GM19023 (cell line): ENCODE measurements around the gene KIZ.
"Not testable (repeated sequence)": the region's sequence is repeated elsewhere in the genome, so short reads cannot be mapped to it uniquely, and the experiment has no call there.

Experiments used
- ATAC-seq: cut with Tn5 transposase; IDR thresholded peaks from one replicate; pipeline ENCODE4 v1.9.1; 2021; ENCODE audit warnings: mild to moderate bottlenecking, moderate library complexity; ENCODE audit not compliant: unreplicated experiment

KIZ gene

DNA sequence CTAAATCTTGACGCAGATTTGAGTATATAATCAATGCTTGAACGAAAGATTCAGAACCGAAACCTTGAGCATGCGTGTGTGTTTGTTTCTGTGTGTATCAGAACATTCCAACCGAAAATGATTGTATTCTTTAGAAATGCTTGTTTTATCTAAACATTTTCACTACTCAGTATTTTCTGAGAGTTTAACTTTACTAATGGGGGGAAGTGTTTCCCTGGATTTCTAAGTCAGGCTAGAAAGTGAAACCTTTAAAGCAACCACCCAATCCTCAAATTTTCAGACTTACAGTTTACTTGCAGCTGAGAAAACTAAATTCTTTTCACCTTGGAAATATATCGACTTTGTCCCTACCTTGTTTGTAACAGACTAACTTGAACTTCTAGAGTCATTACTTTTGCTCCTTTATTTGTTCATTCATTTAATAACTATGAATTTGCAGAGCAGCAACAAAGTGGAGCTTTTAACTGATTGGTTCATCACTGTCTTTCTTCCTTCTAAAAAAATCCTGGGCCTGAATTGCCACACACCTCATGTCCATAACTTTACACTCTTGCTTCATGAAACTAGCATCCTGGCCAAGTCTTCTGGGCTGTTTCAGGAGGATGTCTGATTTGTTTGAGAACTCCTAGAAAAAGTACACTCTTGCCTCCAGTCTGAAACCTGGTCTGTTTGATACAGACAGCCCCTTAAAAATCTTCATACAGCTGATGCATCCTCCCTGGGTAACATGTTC, 99.5 kb downstream of the KIZ start:
- ATAC-seq: no peak

DNA sequence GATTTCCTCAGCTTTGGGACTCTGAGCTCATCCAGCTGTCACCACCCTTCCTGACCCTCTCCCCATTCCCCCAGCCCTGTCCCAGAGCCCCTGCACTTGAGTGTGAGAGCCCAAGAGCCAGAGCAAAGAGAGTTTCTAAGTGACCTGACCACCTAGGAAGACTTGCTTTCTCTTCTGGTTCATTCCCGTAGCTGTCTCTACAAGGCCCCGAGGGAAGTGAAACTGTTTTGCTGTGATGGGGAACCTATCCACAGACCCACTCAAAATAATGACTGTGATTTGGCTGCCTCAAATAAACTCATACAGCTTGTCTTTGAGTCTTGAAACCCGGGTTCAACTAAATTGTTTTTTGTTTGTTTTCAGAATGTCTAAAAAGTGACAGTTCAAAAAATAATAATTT, 102.6 kb downstream of the KIZ start:
- peak; percentile 88 for ATAC-seq

- ATAC-seq: no peak
These were observed 103.3 kb downstream of the KIZ start for GRCh38 chr20:21229163-21229562.

- no peak for ATAC-seq
These were observed 104.3 kb downstream of the KIZ start for GRCh38 chr20:21230220-21230619.

- ATAC-seq: no peak
These were observed 104.8 kb downstream of the KIZ start for GRCh38 chr20:21230686-21231085.

DNA sequence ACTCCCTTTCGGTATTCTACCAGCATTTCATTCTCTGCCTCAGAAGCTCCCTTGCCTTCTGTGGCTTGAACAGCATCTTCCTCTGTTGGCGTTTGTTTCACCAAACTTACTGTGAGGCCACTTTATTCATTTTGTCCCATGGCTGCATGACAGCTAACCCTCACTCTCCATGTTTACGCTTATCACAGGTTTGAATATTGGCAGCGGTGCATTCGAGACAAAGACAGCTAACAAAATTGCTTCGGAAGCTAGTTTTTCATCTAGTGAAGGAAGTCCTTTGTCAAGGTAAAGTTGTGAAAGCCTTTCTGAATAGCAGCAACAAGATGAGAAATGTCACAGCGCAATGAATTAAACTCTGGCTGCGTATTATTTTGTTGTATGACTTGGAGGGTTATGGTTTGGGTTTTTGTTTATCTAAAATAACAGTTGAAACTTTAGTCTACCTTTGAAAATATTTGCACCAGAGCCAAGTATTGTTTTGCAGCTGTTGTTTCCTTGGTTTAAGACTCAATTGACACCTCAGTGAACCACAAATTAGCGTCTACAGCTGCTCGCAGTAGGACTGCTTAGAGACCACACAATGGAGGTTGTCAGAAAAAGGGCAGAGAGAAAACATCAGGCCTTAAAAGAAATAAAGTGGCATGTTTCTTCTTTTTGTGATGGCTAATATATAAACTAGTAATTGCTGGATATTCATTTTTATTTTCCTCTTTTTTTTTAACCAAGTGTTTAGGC, 106.8 kb downstream of the KIZ start:
- no peak for ATAC-seq

GRCh38 chr20:21234324-21234723, 108.4 kb downstream of the KIZ start:
- ATAC-seq: no peak

DNA sequence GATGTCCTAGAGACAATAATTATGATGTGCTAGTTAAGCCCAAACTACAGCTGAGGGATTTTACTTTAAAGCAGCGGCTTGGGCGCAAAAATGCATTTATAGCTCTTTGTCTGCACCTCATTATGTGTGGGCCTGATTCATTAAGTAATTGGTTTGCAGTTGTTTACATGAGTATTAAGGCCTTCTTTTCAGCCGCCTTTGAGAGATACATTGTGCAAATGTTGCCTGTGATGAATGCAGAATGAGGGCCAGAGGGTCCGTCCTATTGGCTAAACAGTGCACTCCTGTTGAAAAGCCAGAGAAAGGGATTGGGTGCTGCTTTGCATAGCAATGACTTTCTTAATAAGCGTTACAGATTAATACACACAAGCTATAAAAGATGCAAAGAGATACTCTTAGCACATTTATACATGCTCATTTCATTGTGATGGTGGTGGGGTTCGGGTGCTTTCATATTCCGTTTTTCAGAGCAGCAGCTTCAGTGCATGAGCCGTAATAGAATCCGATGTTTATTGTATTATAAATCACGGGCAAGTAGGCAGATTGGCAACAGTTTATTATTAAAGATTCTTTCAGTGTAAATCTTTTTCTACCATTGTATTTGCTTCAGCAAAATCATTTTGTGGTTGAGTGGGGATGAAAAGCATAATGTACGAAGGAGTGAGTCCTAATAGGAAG, 109.1 kb downstream of the KIZ start:
- no peak for ATAC-seq

GRCh38 chr20:21235484-21236445, 109.9 kb downstream of the KIZ start:
- peak; percentile 58 for ATAC-seq

DNA sequence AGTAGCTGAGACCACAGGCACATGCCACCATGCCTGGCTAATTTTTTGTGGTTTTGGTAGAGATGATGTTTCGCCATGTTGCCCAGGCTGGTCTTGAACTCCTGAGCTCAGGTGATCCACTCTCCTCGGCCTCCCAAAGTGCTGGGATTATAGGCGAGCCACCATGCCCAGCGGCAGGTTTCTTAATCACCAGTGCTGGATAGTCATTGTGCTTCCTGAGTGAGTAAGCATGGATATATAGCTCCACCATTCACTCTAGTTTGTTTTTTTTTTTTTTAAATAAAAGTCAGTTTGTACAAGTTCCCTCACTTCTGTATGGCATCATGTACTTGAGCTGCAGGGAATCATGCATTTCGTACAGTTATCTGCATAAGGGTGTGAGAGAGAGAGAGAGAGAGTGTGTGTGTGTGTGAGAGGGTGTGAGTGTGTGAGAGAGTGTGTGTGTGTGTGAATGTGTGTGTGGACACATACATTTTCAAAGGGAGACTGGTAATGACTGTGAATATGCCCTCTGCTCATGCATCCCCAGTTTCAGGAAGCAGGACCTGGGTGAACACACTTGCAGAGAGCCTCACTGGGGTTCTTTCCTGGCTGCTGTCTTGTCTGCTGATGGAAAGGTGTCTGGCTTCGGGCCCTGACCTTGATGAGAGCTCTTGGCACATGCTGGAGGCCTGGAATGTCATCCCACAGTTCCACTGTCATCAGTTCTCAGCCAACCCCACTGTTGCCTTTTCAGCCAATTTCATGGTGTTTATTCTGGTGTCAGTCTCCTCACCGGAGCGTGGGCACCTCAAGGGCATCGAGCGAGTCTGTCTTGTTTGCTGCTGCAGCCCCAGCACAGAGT, 112.3 kb downstream of the KIZ start:
- no peak for ATAC-seq

DNA sequence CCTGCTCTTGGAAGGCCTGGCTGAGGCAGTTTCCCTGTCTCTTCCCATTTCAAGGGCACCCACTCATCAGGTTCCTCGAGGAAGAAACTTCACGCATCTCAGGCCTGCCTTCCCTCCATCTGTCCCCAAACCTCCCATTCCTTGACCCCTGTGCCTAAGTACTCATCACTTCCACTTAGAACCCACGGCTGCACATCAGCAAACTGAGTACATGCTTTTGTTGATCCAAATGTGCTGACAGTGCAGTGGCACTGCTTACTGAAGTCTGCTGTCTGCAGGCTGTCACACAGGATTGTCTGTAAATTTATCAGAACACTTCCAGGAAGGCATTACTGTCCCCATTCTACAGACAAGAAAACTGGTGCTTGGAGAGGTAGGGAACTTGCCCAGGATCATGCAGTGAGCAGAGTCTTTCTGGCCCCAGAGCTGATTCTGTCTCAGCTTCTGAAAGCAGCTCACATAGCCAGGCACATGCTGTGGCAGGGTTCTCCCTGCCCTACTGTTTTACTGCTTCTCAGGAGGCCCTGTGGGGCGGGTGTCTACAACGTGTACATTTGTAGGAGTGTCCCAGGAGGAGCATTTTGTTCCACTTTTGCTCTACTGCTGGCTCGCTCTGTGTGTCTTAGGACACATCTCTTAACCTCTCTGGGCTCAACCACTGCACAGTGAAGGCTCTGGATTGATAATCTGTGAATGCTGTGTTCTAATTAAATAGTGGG, 113.1 kb downstream of the KIZ start:
- no peak for ATAC-seq

GRCh38 chr20:21240394-21240793, 114.5 kb downstream of the KIZ start:
- no peak for ATAC-seq

- ATAC-seq: no peak
These were observed 115.5 kb downstream of the KIZ start for GRCh38 chr20:21241406-21241805.

- no peak for ATAC-seq
These were observed 117.9 kb downstream of the KIZ start for GRCh38 chr20:21243811-21244210.

DNA sequence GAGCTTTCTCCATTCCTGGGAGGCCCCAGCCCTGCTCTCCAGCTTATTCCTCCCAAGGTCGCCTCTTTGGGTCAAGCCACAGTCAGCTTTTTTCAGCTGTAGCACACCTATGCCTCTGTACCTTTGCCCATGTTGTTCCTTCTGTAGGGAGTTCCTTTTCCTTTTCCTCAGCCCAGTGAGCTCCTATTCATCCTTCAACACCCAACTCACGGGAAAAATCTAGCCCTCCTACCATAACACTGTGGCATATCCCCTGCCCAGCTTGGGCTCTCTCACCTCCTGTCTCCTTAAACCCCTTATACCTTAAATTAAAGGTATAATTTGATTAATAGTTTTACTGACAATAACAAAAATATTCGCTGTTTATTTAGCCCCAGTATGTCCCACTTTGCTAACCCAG, 118.9 kb downstream of the KIZ start:
- ATAC-seq: no peak

DNA sequence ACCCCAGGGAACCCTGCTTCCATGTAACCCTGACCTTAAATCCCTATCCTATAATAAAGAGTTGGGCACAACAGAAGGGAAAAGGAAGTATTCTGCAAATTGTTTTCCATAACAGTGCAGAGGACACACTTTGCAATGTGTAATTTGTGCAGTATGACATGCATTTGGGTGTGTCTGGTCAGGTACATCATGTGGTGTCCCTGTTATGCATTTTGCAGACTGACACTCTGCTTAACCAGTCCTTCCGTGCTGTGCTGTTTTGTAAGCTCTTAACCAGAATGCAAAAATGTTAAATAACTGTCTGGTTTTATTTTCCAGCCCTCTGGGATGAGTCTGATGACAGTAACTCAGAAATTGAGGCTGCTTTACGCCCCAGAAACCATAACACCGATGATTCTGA, 120.3 kb downstream of the KIZ start:
- ATAC-seq: no peak

DNA sequence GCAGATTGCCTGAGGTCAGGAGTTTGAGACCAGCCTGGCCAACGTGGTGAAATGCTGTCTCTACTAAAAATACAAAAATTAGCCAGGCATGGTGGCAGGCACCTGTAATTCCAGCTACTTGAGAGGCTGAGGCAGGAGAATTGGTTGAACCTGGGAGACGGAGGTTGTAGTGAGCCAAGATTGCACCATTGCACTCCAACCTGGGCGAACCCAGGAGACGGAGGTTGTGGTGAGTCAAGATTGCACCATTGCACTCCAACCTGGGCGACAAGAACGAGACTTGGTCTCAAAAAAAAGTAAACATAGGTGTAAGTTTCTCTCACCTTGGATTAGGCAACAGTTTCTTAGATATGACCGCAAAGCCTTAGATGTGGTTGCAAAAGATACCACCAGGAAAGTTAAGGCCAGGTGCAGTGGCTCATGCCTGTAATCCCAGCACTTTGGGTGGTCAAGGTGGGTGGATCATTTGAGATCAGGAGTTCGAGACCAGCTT, 121.8 kb downstream of the KIZ start:
- not testable (repeated sequence) for ATAC-seq

DNA sequence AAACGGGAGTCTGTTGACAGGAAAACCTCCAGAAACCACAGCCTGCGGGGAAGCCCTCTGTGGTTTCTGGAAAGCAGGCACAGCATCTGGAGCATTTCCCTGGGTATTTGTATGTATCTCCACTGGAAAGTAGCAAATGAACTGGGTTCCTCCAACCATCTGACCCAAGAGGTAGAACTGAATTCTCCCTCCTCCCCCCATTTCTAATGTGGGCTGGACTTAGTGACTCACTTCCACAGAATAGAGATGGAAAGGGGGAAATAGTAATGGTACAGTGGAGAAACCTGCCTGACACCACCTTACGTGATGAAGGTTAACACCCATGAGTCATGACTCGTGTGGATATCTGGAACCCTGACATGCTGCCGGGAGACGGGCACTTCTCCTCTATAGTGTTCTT, 125.4 kb downstream of the KIZ start:
- ATAC-seq: no peak

- ATAC-seq: no peak
These were observed 131.3 kb downstream of the KIZ start for GRCh38 chr20:21257192-21257591.
